HepG2 (cell line): ENCODE measurements around the gene SVBP. TPM values are rescaled to one million over a fixed set of nuclear protein-coding genes. Genes with fewer than 3 reads are reported as not detected.

Source experiments
- ATAC-seq: fragments of 200-7000 bp; cut with Tn5 transposase; 3 replicates; pipeline ENCODE4 v1.9.1; 2020; ENCODE audit warnings: mild to moderate bottlenecking, moderate library complexity
- BruUV-seq: library from RNA; stranded (reverse); fragments of 400-500 nt; replicated peaks from 2 replicates; lab custom pipeline; 2021; lab: Mats Ljungman, UMichigan
- CTCF ChIA-PET: fragments of 300-600 bp; formaldehyde crosslinking; extraction: SDS; loops from one replicate; lab custom pipeline; 2021; ENCODE audit warnings: low total read pairs, inconsistent platforms, low intra/inter-chr PET ratio; lab: Yijun Ruan, JAX
- POLR2A ChIA-PET: fragments of 350-600 bp; sonication (Branson Sonifier 250); formaldehyde crosslinking; loops from one replicate; lab custom pipeline; 2020; ENCODE audit warnings: antibody characterized with exemption, inconsistent platforms; lab: Yijun Ruan, JAX
- DNase-seq: peaks from one replicate; pipeline ENCODE4 v3.0.0-alpha.2; 2015; ENCODE audit warnings: low spot score
- FAIRE-seq: peaks from 3 replicates; lab custom pipeline; 2011; peaks lifted over from hg19 to GRCh38; lab: Jason Lieb, UNC
- H2AFZ ChIP-seq: one replicate; pipeline ENCODE4 v1.6.1; 2011; ENCODE audit warnings: low read length, inconsistent platforms
- H3K27ac ChIP-seq: fragments of 300-600 bp; 3 replicates; pipeline ENCODE4 v1.8.0; 2011; ENCODE audit warnings: mixed run types, mild to moderate bottlenecking, mixed read lengths, low read length, inconsistent platforms; ENCODE audit not compliant: insufficient read depth; ENCODE audit errors: extremely low read length
- H3K27me3 ChIP-seq, 2 experiments: fragments of 200-600 bp in 1 of 2; 2 replicates in 1 of 2; 3 replicates in 1 of 2; pipeline versions ENCODE4 v1.6.0 to v1.8.0; 2011; ENCODE audit warnings: low read length in 2 of 2, mild to moderate bottlenecking in 2 of 2, moderate library complexity in 2 of 2, inconsistent platforms in 1 of 2; ENCODE audit not compliant: insufficient read depth in 2 of 2, control insufficient read depth in 1 of 2
- H3K36me3 ChIP-seq, 2 experiments: fragments of 200-600 bp in 1 of 2; replicated peaks in 1 of 2; 2 replicates in 1 of 2; 3 replicates in 1 of 2; pipeline versions ENCODE4 v1.5.1 to v1.8.0; 2011; ENCODE audit warnings: low read length in 2 of 2, inconsistent platforms in 1 of 2; ENCODE audit not compliant: insufficient read depth in 2 of 2, control insufficient read depth in 1 of 2
- H3K4me1 ChIP-seq: 2 replicates; pipeline ENCODE4 v1.5.1; 2012; ENCODE audit warnings: low read length, inconsistent platforms; ENCODE audit not compliant: insufficient read depth
- H3K4me2 ChIP-seq: 2 replicates; pipeline ENCODE4 v1.6.0; 2011; ENCODE audit warnings: low read depth, low read length, inconsistent platforms
- H3K4me3 ChIP-seq, 3 experiments: fragments of 200-600 bp in 1 of 3; sonication (generic), shearing (Covaris generic) in 1 of 3; replicated peaks in 1 of 3; 2 replicates each; pipeline ENCODE4 v1.5.1; 2011 to 2016; ENCODE audit warnings: low read length in 3 of 3, inconsistent platforms in 2 of 3, low read depth in 2 of 3, mild to moderate bottlenecking in 2 of 3, control low read depth in 1 of 3, mixed read lengths in 1 of 3; ENCODE audit not compliant: insufficient read depth in 1 of 3
- H3K79me2 ChIP-seq: one replicate; pipeline ENCODE4 v1.6.1; 2011; ENCODE audit warnings: low read length, inconsistent platforms; ENCODE audit not compliant: insufficient read depth
- H3K9ac ChIP-seq: 2 replicates; pipeline ENCODE4 v1.6.0; 2011; ENCODE audit warnings: mild to moderate bottlenecking, low read depth, low read length, inconsistent platforms; ENCODE audit not compliant: insufficient read depth
- H3K9me3 ChIP-seq: 2 replicates; pipeline ENCODE4 v1.5.1; 2012; ENCODE audit warnings: mild to moderate bottlenecking, low read length
- H4K20me1 ChIP-seq: 2 replicates; pipeline ENCODE4 v1.6.0; 2011; ENCODE audit warnings: inconsistent platforms, mild to moderate bottlenecking, low read length, moderate library complexity; ENCODE audit not compliant: insufficient read depth
- CENPX ChIP-seq: sonication (generic); formaldehyde crosslinking; IDR thresholded peaks from 2 replicates; pipeline ENCODE4 v1.9.0; 2021; ENCODE audit warnings: mild to moderate bottlenecking, missing genetic modification reagents, moderate library complexity
- DMAP1 ChIP-seq: IDR thresholded peaks from 2 replicates; pipeline ENCODE4 v1.6.1; 2016
- POGK ChIP-seq: sonication (generic); formaldehyde crosslinking; conservative IDR thresholded peaks from 2 replicates; pipeline ENCODE4 v1.8.0; 2022; ENCODE audit warnings: mild to moderate bottlenecking, moderate library complexity, missing genetic modification reagents
- PRPF4 ChIP-seq: fragments of 200-400 bp; formaldehyde crosslinking; IDR thresholded peaks from 2 replicates; pipeline ENCODE4 v1.6.1; 2016; ENCODE audit warnings: low read length, low read depth; ENCODE audit not compliant: poor library complexity, severe bottlenecking
- RELA ChIP-seq: sonication (generic); formaldehyde crosslinking; IDR thresholded peaks from 2 replicates; pipeline ENCODE4 v1.4.0; 2020; ENCODE audit warnings: missing genetic modification reagents
- TERF1 ChIP-seq: sonication (generic); formaldehyde crosslinking; IDR thresholded peaks from 2 replicates; pipeline ENCODE4 v1.8.0; 2022; ENCODE audit warnings: mild to moderate bottlenecking, missing genetic modification reagents, moderate library complexity
- ZKSCAN5 ChIP-seq: sonication (generic); formaldehyde crosslinking; IDR thresholded peaks from 2 replicates; pipeline ENCODE4 v1.5.1; 2020; ENCODE audit warnings: mild to moderate bottlenecking, missing genetic modification reagents
- ZNF337 ChIP-seq: sonication (generic); formaldehyde crosslinking; IDR thresholded peaks from 2 replicates; pipeline ENCODE4 v1.5.1; 2020; ENCODE audit warnings: missing genetic modification reagents, low read depth, mild to moderate bottlenecking, borderline replicate concordance
- ZNF737 ChIP-seq: sonication (generic); formaldehyde crosslinking; IDR thresholded peaks from 2 replicates; pipeline ENCODE4 v1.5.0; 2020; ENCODE audit warnings: missing genetic modification reagents, mild to moderate bottlenecking, borderline replicate concordance
- WGBS: methylation state at CpG from one replicate; pipeline ENCODE4 v1.1.6; 2017; ENCODE audit warnings: low lambda C conversion rate; 5-methylcytosine and 5-hydroxymethylcytosine counted together
- in situ Hi-C: cut with HindIII; loops from 2 replicates; pipeline ENCODE4 v1.10.0; 2017; ENCODE audit warnings: low pct_unique_long_range_greater_than_20kb; ENCODE audit not compliant: extremely low pct_ligation_motif_present
- intact Hi-C: fragments of 100-400 bp; cut with micrococcal nuclease; formaldehyde crosslinking; loops from one replicate; pipeline ENCODE4 v1.10.0; 2022; ENCODE audit not compliant: unreplicated experiment
- polyA plus RNA-seq, 8 experiments: library from polyadenylated mRNA; depleted of rRNA in 3 of 8; stranded (reverse) in 7 of 8; unstranded in 1 of 8; fragments of >200 nt; fragmentation: Illumina TruSeq in 4 of 8; extraction: Trizol in 4 of 8; gene quantifications; 2 replicates each; pipeline versions ENCODE4 v1.2.1 to v1.2.3, GENCODE V29; 2011 to 2016; ENCODE audit warnings: low read depth in 4 of 8, missing spikeins in 1 of 8, mixed read lengths in 1 of 8; ENCODE audit not compliant: insufficient read depth in 1 of 8
- total RNA-seq, 5 experiments: library from RNA; depleted of rRNA; stranded (reverse); fragments of >200 nt; fragmentation: Illumina TruSeq; extraction: Trizol; gene quantifications; 2 replicates each; pipeline ENCODE4 v1.2.3, GENCODE V29; 2016; ENCODE audit warnings: low read depth in 1 of 5
- TF ChIP-seq, protein P1 (sequence below): sonication (generic); formaldehyde crosslinking; IDR thresholded peaks from 2 replicates; pipeline ENCODE4 v1.4.0; 2020; ENCODE audit warnings: low read depth, mild to moderate bottlenecking, missing genetic modification reagents
- TF ChIP-seq, protein P2 (sequence below): sonication (generic); formaldehyde crosslinking; IDR thresholded peaks from 2 replicates; pipeline ENCODE4 v1.5.0; 2020; ENCODE audit warnings: missing genetic modification reagents
- TF ChIP-seq, protein P3 (sequence below), 2 experiments: sonication (generic) in 1 of 2; formaldehyde crosslinking in 1 of 2; IDR thresholded peaks; 2 replicates each; pipeline versions ENCODE4 v1.4.0 to v1.6.1; 2016 to 2020; ENCODE audit warnings: borderline replicate concordance in 1 of 2, low read depth in 1 of 2, mild to moderate bottlenecking in 1 of 2, missing genetic modification reagents in 1 of 2

The SVBP gene
- total and polyA plus RNA-seq, 2 of the 13 experiments (the other 11 are each of a cell fraction or from before 2014, with no cell fraction given), result 28.8 to 48.2 TPM

- intact Hi-C loops, result loop anchor here (5.0 kb wide), 1 partner anchor 49 kb away; the partner anchor contains the start of genes C1orf50 and P3H1
- CTCF ChIA-PET, result no interaction called here
- Histone ChIP-seq H3K79me2 (peaks cover 7% of the 10 kb centered on the region), H3K4me3 (peak overlapping the region; percentile 73 to 84 (median 83)), H3K9ac (peak overlapping the region; percentile 93), H3K36me3 (peaks cover 1 to 4% of the 10 kb centered on the region in 2 experiments; a peak in 1 of 5 replicates), H3K27ac (peak overlapping the region; percentile 100), H3K27me3 (no peaks in the 10 kb centered on the region; a peak in 1 of 5 replicates), H3K4me1 (peaks cover 31% of the 10 kb centered on the region), H2AFZ (no peak overlapping the region), H3K4me2 (peak overlapping the region; percentile 90), H3K9me3 (no peaks in the 10 kb centered on the region), H4K20me1 (no peaks in the 10 kb centered on the region)
- FAIRE-seq (no peak), DNase-seq (no peak), ATAC-seq (peak; percentile 37)
- in situ Hi-C loops, result no loop called here
- WGBS, result 53% methylated on average over 7 of the region's 7 CpGs
- TSS peak; percentile 72 for BruUV-seq
- POLR2A ChIA-PET, result interaction anchor here (0.8 to 3.1 kb wide), 4 partner anchors 8 to 258 kb away, joined by 3 to 37 read pairs (median 4); partner anchors contain the start of genes C1orf50, P3H1 and ZNF691
- TF ChIP-seq PRPF4, result no peak
- no peak for TF ChIP-seq TERF1 (CRISPR knock-in tag)
- TF ChIP-seq ZNF737 (CRISPR knock-in tag), result no peak
- TF ChIP-seq CENPX, result no peak
- TF ChIP-seq, protein P1, sequence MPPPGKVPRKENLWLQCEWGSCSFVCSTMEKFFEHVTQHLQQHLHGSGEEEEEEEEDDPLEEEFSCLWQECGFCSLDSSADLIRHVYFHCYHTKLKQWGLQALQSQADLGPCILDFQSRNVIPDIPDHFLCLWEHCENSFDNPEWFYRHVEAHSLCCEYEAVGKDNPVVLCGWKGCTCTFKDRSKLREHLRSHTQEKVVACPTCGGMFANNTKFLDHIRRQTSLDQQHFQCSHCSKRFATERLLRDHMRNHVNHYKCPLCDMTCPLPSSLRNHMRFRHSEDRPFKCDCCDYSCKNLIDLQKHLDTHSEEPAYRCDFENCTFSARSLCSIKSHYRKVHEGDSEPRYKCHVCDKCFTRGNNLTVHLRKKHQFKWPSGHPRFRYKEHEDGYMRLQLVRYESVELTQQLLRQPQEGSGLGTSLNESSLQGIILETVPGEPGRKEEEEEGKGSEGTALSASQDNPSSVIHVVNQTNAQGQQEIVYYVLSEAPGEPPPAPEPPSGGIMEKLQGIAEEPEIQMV (CRISPR knock-in tag), result 0 out of 2 replicates have a peak, but pooled peaks have one; percentile 17
- TF ChIP-seq ZNF337 (CRISPR knock-in tag), result no peak
- TF ChIP-seq, protein P2, sequence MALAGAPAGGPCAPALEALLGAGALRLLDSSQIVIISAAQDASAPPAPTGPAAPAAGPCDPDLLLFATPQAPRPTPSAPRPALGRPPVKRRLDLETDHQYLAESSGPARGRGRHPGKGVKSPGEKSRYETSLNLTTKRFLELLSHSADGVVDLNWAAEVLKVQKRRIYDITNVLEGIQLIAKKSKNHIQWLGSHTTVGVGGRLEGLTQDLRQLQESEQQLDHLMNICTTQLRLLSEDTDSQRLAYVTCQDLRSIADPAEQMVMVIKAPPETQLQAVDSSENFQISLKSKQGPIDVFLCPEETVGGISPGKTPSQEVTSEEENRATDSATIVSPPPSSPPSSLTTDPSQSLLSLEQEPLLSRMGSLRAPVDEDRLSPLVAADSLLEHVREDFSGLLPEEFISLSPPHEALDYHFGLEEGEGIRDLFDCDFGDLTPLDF (CRISPR knock-in tag), result no peak
- TF ChIP-seq ZKSCAN5 (CRISPR knock-in tag), result peak; percentile 83
- no peak for TF ChIP-seq RELA (CRISPR knock-in tag)
- TF ChIP-seq, protein P3, sequence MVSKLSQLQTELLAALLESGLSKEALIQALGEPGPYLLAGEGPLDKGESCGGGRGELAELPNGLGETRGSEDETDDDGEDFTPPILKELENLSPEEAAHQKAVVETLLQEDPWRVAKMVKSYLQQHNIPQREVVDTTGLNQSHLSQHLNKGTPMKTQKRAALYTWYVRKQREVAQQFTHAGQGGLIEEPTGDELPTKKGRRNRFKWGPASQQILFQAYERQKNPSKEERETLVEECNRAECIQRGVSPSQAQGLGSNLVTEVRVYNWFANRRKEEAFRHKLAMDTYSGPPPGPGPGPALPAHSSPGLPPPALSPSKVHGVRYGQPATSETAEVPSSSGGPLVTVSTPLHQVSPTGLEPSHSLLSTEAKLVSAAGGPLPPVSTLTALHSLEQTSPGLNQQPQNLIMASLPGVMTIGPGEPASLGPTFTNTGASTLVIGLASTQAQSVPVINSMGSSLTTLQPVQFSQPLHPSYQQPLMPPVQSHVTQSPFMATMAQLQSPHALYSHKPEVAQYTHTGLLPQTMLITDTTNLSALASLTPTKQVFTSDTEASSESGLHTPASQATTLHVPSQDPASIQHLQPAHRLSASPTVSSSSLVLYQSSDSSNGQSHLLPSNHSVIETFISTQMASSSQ (IDR thresholded peaks at IDR 0.05; ENCODE audit: low read depth), result no peak
- TF ChIP-seq, protein P3 (CRISPR knock-in tag; IDR thresholded peaks at IDR 0.05; ENCODE audit: borderline replicate concordance), result no peak
- TF ChIP-seq POGK (CRISPR knock-in tag), result 0 out of 2 replicates have a peak, but pooled peaks have one; percentile 34
- TF ChIP-seq DMAP1 (CRISPR knock-in tag), result no peak
Observed at GRCh38 chr1:42815941-42816584, 1.1 kb downstream of the SVBP start.
